B cell (primary cell): ENCODE results near the gene CARNS1.

Source experiments
- EZH2 ChIP-seq: IDR thresholded peaks from 2 replicates; pipeline ENCODE4 v1.6.1; 2012; ENCODE audit warnings: borderline replicate concordance, low read depth, mild to moderate bottlenecking, moderate library complexity, low read length; ENCODE audit not compliant: insufficient read depth, poor library complexity, severe bottlenecking
- TF ChIP-seq, protein P1 (sequence below): fragments of 200-600 bp; IDR thresholded peaks from one replicate; pipeline ENCODE4 v1.8.0; 2022; ENCODE audit warnings: antibody characterized with exemption, mild to moderate bottlenecking

DNA sequence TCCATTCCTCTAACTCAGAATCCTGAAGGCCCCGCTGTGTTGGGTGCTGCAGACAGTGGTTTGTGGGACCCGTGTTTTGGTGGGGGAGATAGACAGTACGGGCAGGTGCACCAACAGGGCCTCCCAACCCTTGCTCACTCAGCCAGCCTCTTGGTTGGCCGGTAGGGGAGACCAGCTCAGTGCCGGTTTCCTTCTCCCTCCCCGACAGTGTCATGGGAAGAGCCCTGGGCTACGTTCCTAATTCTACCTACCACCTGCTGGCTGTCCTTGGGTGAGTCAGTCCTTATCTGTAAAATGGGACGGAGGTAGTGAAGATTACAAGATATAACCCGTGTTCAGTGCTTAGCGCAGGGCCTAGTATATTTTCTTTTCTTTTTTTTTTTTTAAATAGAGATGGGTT, 47.7 kb downstream of the CARNS1 start:
- TF ChIP-seq, protein P1, sequence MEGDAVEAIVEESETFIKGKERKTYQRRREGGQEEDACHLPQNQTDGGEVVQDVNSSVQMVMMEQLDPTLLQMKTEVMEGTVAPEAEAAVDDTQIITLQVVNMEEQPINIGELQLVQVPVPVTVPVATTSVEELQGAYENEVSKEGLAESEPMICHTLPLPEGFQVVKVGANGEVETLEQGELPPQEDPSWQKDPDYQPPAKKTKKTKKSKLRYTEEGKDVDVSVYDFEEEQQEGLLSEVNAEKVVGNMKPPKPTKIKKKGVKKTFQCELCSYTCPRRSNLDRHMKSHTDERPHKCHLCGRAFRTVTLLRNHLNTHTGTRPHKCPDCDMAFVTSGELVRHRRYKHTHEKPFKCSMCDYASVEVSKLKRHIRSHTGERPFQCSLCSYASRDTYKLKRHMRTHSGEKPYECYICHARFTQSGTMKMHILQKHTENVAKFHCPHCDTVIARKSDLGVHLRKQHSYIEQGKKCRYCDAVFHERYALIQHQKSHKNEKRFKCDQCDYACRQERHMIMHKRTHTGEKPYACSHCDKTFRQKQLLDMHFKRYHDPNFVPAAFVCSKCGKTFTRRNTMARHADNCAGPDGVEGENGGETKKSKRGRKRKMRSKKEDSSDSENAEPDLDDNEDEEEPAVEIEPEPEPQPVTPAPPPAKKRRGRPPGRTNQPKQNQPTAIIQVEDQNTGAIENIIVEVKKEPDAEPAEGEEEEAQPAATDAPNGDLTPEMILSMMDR, result no peak
- no peak for TF ChIP-seq EZH2
